DMS153 treated with DMSO at 0.1 percent for 48 hours (cell line): ENCODE measurements around the gene RBMS3.
"Not testable (repeated sequence)": the region's sequence is repeated elsewhere in the genome, so short reads cannot be mapped to it uniquely, and the experiment has no call there.

ENCODE experiments used
- DNase-seq: peaks from one replicate; lab custom pipeline; 2025; ENCODE audit not compliant: unreplicated experiment; lab: John Stamatoyannopoulos, UW

RBMS3 gene

DNA sequence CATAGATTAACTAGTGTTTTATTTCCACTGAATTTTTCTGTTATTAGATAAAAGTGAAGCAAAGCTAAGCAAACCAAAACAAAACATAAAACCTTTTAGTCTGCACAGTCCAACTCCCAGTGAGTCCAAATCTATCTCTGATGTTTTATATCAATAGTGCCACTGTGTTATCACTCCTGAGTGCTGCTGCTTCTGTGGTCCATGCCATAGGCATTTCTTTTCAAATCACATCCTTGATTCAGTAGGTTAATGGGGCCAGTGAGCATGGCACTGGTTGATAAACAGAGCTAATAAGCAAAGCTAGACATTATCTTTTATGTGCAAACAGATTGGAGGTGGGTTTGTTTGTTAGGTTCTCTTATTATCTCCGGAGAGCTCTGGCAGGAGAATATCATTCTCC lies 30.0 kb downstream of the RBMS3 start:
- DNase-seq = no peak

DNA sequence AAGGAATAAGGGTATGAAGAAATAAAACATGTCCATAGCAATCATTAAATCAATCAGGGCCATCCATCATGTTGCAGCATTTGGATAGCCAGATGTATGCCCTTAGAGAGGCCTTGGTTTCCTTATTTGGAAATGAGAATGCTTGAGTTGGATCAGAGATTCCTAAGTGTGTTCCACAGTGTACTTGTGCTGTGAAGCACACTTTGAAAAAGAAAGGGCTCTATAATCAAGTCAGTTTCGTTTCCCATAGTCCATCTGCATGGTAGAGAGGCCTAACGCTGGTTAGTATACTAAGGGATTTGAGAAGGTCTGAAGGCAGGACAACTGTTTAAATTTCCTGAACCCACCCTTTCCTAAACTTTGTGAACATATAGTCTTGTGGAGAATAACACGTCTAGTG lies 30.9 kb downstream of the RBMS3 start:
- no peak for DNase-seq

DNA sequence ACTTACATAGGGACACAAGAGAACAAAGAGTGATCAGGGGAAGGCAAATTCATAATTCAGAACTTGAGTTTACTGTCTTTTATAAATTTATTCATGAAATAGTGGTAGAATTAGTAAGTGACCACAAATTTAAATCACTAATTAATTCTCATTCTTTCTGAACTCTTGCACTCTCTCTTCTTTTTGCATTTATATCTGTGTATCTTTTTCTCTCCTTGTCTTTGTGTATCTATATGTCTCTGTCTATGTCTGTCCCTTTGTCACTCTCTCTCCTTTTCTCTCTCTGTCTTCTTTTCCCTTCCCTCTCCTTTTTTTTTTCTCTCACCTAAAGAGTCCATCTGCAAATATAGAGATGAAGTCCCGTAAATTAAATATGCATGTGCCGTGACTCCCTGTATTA lies 31.5 kb downstream of the RBMS3 start:
- DNase-seq = no peak

DNA sequence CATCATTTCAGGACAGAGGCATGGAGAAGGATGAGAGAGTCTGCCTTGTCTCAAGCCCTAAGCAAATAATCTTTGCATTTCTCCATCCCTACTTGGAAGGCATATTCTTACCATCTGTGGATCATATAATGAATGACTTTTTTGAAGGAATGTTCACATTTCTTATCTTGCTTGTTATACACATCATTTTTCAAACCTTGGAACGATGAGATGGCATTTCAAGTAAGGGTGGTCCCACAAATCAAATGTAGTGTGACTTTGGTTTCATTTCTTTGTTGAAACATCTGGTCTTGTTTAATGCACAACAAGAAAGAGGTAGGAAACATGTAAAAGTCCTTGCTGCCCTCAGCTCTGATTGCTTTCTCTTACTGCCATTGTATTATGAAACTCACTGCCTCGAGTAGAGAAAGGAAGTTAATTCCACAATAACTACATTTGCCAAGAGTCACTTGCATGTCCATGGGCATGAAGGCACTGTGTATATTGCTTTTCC lies 32.1 kb downstream of the RBMS3 start:
- no peak for DNase-seq

DNA sequence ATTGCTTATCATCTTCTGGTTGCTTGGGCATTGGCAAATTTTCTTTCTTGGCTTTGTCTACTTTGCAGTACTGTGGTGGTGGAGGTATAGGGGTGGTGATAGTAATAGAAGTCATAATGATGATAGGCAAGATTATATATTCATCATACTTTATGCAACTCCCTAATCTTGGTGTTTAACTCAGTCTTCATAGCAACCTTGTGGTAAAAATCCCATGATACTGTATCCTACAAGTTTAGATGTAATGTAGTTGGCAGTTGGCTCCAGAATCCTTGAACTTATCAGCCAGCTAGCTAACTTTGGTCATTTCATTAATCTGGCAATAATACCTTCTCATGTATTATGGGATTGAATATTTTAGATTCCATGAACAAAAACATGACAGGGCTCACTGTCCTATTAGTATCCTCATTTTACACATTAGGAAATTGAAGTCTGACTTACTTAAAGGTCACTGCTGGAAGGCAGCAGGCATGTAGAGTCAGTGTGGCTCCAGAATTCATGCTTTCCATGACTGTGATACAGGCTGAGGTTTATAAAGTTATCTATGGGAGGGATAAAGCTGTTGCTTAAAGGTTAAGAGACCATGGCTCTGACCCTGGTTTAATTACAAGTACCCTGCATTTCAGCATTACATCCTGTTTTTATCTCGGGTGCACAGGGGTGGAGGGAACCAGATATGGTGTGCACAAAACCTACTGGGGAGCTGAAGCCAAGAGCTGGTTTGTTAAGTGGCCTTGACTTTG lies 33.3 kb downstream of the RBMS3 start:
- DNase-seq = no peak

DNA sequence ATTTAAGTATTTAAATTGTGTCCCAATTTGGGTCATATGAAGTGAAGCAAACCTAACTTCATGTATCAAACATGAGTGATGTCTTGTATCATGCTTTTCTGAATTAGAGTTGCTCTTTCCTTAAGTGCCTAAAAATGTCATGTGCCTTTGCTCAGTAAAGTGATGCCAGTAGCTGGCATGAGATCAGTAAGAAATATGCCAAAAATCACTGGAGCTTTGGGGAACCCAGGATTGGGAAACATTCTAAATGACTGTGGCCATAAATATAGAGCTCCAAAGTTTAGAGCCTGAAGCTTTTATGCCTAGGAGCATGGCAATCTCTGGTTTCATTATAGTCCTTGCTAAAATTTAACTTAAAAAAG lies 33.8 kb downstream of the RBMS3 start:
- no peak for DNase-seq

DNA sequence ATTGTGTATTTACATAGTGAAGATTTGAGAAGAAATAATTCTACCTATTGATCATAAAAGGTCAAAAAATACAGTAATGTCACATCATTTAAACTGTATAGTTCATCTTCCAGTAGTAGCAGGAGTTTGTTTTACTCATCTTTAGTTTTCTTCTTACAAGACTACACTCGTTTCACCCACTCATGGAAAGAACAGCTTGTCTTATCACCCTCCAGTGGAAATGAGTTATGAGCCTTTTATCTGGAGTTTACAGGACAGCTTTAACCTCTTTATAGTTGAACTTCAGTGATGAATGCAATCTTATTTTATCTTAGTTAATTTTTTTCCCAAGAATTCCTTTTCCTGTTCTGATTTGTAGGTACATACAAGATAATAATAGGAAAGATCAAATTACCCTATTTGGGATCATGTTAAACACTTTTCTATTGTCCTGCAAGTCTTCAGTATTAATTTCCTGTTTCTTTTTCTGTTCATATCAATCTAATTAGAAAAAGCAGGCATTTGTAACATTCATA lies 36.8 kb downstream of the RBMS3 start:
- no peak for DNase-seq

DNA sequence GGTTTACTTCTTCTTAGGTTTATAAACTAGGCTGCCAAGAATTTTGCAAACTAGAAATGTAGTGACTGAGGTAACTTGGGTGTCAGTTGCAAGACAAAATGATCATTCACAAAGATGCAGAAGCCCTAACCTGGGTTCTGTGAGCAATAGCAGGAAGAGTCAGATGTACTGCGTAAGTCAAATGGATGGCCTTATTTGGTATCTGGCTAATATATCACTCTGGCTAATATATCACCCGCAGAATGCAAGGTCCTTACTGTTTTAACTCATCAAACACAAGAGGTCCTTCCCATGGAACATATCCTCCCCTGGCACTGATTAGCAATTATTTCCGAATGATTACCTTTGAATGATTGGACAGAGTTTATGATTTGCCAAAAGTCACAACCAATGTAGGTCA lies 37.4 kb downstream of the RBMS3 start:
- DNase-seq = no peak

DNA sequence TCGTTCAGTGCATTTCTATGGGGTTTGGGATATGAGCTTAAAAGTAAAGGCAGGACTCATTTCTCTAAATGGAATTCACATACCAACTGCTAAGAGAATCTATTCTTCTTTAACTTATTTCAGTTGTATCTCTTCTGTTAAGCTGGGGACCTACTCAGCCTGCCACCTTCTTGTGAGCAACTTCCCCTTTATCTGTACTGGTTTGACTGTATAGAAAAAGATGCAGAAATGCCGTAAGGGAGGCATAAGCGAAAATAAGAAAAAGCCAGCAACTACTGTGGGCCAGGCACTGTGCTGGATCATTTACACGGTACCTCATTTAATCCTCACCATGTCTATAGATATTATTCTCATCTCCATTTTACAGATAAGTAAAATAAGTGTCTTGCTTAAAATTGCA lies 38.4 kb downstream of the RBMS3 start:
- DNase-seq = no peak

DNA sequence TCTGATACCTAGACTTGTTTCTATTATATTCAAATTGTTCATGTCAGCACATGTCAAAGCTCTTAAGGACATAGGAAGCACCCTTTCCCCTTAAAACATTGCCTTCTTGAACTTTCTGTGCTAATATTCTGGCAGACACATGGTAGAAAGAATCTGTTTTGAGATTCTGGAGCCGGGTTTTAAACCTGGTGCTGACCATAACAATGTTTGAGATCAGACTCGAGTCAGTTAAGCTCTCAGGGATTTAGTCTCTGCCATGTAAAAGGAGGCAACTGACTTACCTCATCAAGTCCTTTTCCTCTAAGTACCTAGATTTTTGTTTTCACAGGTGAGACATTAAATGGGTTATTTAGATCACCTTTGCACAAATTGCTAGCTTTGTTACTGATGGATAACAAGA lies 38.9 kb downstream of the RBMS3 start:
- no peak for DNase-seq

DNA sequence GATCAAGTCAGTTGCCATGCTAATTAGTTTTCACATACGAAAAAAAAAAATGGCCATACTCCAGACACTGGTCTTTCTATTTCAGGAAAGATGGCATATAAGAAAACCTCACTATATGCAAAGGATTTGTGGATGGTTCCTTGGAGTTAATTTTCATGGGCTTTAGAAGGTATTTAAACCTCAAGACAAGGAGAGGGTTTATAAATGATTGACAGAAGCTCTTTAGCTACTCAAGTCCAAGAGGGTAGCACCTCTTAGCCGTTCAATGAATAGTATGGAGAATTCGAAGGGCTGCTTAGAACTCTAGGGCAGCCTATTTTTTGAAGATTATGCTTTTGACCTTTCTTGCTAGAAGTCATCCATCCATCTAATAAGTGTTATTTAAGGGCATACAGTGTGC lies 41.7 kb downstream of the RBMS3 start:
- no peak for DNase-seq

DNA sequence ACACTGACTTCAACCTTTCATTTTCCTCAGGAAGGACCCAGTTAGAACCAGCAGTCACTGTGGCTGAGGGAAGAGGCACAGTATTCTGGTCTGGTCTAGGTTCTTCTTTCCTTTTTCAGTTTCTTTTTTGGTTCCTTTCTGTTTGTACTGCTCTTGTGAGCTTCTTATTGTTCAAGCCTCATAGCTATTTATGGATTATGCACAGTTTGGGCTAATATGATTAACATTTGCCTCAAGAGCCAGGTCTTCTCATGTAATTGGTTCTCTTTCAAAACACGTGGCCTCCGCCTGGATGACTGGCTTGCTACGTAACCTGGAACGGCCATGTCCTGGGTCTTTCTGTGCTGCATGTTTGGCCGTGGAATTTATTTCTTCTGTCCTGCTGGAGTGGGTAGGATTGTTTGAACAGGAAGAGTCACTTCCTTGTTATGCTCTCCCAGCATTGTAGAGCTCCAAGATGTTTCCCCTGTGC lies 43.3 kb downstream of the RBMS3 start:
- DNase-seq = no peak

DNA sequence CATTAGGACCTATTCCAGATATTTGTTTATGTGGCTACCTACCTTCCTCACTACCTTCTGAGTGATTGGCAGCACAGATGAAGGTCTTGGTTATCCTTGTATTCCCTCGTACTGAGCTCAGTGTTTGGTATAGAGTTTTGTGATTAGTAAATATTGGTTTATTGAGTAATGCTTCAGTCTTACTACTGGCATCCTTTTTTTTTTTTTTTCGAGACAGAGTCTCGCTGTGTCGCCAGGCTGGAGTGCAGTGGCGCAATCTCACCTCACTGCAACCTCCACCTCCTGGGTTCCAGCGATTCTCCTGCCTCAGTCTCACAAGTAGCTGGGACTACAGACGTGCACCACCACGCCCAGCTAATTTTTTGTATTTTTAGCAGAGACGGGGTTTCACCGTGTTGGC lies 45.7 kb downstream of the RBMS3 start:
- not testable (repeated sequence) for DNase-seq

DNA sequence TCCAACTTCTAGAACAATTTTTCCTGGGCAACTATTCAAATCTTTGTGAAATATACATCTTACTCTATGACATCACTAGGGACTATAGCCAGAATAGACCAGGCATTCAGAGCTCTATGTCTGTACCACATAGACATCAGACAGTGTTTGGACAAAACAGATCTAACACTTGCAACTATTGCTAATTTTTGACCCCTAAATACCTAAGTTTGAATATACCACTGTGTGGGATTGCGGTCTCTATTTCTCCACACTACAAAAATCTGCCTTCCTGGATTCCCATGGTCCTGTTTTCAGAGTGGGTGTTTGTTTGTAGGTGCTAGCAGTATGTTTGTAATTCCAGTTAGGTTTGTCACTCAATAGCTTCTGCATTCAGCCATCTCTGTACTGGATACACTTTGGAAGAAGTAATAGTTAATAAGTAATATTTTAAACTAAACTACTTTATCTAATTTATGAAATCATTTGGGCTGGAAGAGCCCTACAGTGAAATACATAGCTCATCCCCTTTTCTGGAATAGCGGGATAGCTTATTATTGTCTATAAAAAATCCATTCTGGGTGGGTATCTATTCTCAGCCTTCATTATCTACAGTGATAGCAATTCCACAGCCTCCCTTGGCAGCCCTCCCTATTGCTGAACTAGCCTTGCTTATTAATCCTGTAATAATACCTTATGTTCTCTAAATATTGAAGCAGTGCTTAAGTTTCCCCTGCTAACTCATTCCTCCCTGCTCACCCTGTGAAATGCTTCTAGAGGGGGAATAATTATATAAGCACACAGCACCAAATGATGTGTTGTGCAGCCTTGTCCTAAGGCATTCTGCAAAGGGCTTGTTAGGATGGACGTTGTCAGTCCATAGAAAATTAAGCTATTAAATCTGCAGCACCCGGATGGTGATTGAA lies 49.4 kb downstream of the RBMS3 start:
- DNase-seq = no peak

DNA sequence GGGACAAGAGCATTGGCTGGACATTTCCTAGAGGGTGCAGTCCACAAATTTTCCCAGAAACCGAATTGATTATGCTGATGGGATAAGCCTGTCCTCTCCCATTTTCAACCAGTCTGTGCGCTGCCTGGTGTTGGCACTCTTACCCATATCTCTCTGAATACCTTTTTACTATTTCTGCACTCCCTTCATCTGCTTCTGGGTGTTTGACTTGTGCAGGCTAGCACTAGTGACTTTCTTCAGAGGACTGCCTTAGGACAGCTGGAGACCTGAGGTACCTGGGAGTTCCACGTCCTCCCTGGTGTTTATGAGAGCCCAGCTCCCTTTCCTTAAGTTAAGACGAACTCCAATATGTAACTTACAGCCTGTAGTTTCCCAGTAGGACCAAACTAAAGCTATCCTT lies 50.2 kb downstream of the RBMS3 start:
- no peak for DNase-seq

DNA sequence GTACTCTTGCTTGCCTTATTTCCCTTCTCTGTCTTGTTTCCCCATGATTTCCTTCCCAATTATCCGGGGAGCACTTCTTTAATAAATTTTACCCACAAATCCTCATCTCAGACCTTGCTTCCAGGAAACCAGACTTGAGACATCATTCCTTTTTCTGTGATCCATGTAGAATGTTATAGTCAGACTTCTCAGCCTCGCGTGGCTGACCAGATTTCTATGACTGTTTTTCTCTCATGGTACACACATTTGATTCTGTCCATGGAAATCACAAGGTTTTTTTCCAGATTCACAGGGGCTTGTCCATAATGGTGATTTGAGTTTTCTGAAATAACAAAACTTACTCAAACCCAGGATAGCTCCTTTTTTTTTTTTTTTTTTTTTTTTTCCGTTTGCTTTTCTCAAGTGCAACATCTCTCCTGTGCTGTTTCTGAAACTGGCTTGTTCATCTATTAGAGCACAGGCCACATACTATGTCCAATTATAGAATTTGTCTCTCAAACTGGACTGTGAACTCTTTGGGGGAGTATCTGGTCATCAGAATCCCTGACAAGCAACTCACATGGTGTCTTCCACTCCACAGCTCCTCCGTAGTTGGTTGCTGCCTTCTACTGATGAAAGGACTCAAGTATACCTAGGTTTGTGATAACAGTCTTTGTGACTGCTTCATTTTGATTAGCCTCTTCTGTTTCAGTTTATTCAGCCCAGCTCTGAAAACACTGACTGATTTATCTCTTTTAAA lies 50.8 kb downstream of the RBMS3 start:
- DNase-seq = no peak

DNA sequence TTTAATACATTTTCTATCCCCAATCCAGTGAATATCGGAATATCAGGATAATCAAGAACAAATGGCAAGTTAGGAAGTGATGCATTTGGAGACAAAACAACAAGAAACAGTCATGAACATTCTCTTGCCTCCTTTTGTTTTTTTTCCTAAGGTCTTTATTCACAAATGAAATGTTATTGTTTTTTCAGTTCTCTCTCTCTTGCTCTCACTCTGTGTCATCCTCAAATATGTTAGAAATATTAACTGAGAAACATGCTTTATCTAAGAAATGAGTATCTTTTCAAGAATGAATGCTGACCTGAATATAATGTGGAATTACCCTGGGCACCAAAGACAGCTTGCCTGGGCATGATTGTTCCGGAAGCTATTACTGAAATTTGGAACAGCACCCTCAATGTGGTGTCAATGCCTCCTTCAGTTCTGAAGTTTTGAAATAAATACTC lies 51.3 kb downstream of the RBMS3 start:
- DNase-seq = no peak

DNA sequence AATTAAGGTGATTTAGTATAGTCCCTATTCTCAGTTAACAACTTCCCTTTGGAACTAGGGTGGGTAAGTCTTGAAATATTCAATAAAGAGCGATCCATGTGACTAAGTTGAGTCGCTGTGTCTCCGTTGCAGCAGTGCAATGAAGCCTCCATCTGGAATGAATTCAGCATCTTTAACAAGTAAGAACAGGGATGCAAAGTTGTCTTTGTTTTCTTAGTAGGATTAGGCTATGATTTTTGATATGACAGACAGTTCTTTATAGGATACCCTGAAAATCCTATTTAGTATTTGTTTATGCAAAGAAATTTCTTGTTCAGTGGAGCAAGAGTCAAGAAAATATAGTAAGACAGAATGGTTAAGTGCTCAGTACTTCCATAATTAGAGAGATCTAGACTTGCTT lies 52.7 kb downstream of the RBMS3 start:
- no peak for DNase-seq

DNA sequence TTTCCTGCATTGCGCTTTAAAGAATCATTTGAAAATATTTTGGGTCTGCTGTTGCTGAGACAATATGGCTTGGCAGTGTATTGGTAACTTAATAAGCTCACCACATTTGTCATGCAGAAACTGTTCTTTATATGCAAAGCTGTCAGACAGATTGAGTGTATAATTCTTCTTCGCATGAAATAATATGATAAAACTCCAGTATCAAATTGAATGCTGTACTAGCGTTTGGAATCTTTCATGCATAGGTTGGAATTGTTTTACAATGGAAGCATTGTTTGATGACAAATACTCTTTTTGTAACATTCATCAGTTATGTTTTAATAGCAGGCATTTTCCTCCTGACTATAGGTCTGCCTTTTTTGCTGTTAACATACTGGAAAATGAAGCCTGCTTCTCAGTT lies 53.8 kb downstream of the RBMS3 start:
- no peak for DNase-seq

DNA sequence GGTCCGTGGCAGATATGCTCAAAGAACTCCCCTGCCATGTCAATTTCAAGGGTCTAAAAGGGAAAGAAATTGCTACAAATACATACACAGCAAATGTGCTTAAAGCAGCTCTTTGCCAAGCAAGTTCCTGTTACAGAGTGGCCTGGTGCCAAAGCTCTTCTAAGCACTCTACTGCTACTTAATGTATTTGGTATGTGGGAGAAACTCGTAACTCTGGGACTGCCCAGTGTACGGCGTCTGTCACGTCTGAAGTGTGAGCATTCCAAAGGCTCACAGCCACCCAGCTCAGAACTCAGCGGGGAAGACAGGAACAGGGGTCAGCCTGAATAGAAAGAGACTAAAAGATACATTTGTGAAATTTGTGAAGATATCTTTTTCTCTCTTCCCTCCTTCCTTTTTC lies 54.6 kb downstream of the RBMS3 start:
- DNase-seq = peak; percentile 42

DNA sequence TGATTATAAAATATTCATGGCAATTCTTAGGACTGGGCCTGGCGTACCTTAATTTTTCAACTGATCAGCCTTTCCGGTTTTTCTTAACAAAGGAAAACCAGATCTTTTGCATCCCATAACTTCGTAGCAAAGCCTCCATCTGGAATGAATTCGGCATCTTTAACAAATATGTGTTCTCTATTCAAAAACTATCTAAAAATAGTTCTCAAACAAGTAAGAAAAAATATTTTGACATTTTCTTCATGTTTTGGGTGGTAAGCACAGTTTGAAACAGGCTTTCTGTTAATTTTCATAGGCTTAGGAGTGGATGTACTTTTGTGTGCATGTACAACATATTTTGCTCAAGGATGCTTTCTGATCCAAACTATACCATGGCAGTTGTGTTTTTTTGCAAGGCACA lies 55.1 kb downstream of the RBMS3 start:
- no peak for DNase-seq
